ENCODE data around the gene ATXN7L2.

DNA sequence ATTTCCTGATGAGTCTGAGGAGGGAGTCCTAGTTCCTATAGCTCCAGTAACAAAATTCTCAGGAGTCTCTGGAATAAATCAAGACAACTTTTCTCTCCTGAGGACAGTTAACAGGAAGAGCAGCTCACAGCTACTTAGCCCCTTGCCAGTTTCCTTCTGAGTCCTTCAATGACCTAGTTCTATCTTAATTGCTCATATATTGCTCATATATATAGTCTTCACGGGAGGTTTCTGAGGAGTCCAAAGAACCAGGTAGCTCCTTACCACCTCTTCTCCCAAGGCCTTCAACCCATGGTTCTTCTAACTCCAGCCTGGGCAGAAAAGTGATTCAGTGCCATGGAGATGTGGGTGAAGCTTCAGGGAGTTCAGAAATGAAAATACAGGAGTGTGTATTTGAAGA, 21.3 kb downstream of the ATXN7L2 start:
- TF ChIP-seq, protein P1, sequence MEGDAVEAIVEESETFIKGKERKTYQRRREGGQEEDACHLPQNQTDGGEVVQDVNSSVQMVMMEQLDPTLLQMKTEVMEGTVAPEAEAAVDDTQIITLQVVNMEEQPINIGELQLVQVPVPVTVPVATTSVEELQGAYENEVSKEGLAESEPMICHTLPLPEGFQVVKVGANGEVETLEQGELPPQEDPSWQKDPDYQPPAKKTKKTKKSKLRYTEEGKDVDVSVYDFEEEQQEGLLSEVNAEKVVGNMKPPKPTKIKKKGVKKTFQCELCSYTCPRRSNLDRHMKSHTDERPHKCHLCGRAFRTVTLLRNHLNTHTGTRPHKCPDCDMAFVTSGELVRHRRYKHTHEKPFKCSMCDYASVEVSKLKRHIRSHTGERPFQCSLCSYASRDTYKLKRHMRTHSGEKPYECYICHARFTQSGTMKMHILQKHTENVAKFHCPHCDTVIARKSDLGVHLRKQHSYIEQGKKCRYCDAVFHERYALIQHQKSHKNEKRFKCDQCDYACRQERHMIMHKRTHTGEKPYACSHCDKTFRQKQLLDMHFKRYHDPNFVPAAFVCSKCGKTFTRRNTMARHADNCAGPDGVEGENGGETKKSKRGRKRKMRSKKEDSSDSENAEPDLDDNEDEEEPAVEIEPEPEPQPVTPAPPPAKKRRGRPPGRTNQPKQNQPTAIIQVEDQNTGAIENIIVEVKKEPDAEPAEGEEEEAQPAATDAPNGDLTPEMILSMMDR (IDR thresholded peaks at IDR 0.05; ENCODE audit: low read length): no peak
- no peak for TF ChIP-seq EZH2 (IDR thresholded peaks at IDR 0.05; ENCODE audit: borderline replicate concordance, low read length)
